Activated T-cell treated with anti-CD3 and anti-CD28 coated beads, Interleukin-2, amount 50 U/mL, for 24 hours (primary cell): ENCODE measurements around the gene CRNN.

Experiments
- DNase-seq: peaks from one replicate; pipeline ENCODE4 v3.0.0-alpha.2; 2020
- H3K27ac Mint-ChIP-seq: 2 replicates; pipeline ENCODE4 v1.8.0; 2020; ENCODE audit warnings: mild to moderate bottlenecking, mixed read lengths
- H3K27me3 Mint-ChIP-seq: 2 replicates; pipeline ENCODE4 v1.8.0; 2020; ENCODE audit warnings: mixed read lengths
- H3K36me3 Mint-ChIP-seq: 2 replicates; pipeline ENCODE4 v1.8.0; 2020; ENCODE audit warnings: low read depth, mixed read lengths
- H3K4me1 Mint-ChIP-seq: 2 replicates; pipeline ENCODE4 v1.8.0; 2020; ENCODE audit warnings: low read depth, mixed read lengths
- H3K4me3 Mint-ChIP-seq: 2 replicates; pipeline ENCODE4 v1.8.0; 2020; ENCODE audit warnings: mild to moderate bottlenecking, moderate library complexity, mixed read lengths
- H3K9me3 Mint-ChIP-seq: 2 replicates; pipeline ENCODE4 v1.8.0; 2020; ENCODE audit warnings: mixed read lengths

Gene CRNN

DNA sequence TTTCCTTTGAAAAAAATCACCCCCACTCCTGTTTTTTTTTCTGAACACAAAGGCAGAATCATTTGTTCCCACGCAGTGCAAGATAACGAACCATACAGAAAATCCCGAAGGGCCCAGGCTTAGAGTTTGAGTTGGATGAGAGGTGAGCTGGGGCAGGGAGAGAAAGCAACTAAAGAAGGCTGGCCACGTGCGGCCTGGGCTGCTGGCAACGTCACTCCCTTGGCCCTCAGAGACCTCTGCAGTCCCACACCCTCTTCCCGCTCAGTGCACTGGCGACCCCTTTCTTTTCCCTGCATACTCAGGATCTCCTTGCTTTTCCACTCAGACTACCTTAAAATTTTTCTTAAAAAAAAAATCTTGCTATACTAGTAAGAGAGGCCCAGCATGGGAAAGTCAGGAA is 28.2 kb upstream of the CRNN start:
- Mint-ChIP-seq H3K36me3 (no peaks in the 10 kb centered on the region), H3K27ac (no peak overlapping the region), H3K4me3 (no peak overlapping the region), H3K9me3 (no peaks in the 10 kb centered on the region), H3K27me3 (peaks cover 20% of the 10 kb centered on the region), H3K4me1 (peaks cover 2% of the 10 kb centered on the region)
- DNase-seq = no peak

DNA sequence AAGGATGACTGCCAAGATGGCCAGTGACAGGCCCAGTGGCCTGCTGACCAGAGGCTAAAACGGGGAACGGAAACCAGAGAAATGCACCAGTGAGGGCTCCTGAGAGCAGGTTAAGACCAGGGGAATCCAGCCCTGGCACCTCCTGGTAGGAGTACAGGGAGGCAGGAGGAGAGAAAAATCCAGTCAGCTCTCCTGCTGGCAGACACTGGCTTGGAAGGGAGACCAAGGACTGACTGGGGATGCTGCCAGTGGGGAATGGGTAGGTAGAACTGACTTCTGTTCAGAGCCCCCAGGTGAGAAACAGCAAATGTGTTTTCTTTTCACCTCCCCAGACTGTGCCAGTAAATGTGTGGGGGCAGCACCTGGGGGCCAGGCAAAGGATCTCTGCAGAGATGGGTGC is 27.7 kb upstream of the CRNN start:
- Mint-ChIP-seq H3K4me1 (peaks cover 2% of the 10 kb centered on the region), H3K36me3 (no peaks in the 10 kb centered on the region), H3K4me3 (no peak overlapping the region), H3K9me3 (no peaks in the 10 kb centered on the region), H3K27ac (no peak overlapping the region), H3K27me3 (peaks cover 24% of the 10 kb centered on the region)
- DNase-seq = no peak

DNA sequence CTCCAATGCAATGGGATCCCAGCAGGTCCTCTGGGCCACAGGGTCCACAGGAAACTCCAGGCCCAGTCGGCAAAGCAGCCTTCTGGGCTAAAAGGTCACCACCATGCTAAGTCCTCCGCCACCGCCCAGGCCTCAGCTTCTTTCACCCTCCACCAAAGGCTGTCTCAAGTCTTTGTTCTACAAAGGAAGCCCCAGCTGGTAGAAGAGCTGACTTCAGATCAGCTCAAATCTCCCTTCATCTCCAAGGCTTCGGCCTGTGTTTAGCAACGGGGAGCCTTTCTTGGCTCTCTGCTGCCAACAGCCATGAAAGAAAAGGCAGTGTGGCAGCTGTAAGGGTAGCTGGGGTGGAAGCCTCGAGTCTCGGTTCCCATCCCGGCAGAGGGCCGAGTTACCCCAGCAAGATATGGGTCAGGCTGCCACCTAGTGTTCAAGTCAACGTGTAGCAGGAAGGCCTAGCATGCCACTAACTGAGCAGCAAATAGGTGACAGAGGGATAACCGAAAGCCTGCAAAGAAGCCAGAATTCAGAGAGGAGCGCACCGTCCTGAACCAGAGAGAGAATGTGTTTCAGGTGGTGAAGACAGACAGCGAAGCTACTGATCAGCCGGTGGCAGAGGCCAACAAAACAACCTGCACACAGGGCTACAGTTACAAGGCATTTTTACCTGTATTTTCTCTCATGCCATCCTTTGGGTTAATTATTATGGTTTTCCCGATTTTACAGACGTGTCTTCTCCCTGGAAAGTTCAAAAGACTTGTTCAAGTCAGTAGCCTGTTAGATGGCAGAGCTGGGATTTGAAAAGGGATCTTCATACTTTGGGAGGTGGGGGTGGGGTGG is 26.8 kb upstream of the CRNN start:
- Mint-ChIP-seq H3K36me3 (no peaks in the 10 kb centered on the region), H3K27ac (no peak overlapping the region), H3K27me3 (peaks cover 33% of the 10 kb centered on the region), H3K4me3 (no peak overlapping the region), H3K4me1 (peaks cover 2% of the 10 kb centered on the region), H3K9me3 (no peaks in the 10 kb centered on the region)
- DNase-seq = peak; percentile 72

DNA sequence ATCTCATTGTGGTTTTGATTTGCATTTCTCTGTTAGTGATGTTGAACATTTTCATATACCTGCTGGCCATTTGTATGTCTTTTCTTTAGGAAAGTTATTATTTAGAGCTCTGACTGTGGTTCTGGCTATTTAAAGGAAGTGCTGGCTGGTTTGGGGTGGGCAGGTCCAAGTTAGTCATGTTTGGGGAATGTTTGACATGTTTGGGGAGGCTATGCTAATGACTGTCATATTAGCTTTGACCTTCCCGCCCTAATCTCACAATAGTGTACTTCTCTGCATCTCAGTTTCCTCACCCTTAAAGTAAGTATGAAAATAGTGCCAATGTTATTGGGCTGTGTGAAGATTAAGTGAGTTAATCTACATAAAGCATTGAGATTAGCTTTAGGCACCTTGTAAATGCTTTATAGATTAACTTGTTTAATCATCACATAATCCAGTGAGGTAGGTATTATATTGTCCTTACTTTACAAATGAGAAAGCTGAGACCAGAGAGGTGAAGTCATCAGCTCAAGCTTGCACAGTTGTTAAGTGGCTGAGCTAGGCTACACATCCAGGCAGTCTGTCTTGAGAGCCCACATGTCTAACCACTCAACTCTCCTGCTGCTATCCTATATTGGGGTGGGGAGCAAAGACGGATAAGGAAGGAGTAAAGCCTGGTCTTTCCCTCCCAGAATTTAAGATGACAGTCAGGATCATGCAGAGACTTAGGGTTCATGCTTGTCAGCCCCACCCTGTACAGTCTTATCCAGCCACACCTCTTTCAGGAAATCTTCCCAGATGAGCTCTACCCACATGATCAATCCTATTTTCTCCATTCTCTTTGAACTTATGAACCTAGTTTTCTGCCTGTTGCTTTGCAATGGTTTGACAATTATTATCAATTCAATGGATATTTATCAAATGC is 22.8 kb upstream of the CRNN start:
- peaks cover 2% of the 10 kb centered on the region for H3K4me1 Mint-ChIP-seq
- H3K27ac Mint-ChIP-seq = no peak overlapping the region
- H3K9me3 Mint-ChIP-seq = no peaks in the 10 kb centered on the region
- peaks cover 38% of the 10 kb centered on the region for H3K27me3 Mint-ChIP-seq
- H3K36me3 Mint-ChIP-seq = no peaks in the 10 kb centered on the region
- DNase-seq = no peak
- no peak overlapping the region for H3K4me3 Mint-ChIP-seq

DNA sequence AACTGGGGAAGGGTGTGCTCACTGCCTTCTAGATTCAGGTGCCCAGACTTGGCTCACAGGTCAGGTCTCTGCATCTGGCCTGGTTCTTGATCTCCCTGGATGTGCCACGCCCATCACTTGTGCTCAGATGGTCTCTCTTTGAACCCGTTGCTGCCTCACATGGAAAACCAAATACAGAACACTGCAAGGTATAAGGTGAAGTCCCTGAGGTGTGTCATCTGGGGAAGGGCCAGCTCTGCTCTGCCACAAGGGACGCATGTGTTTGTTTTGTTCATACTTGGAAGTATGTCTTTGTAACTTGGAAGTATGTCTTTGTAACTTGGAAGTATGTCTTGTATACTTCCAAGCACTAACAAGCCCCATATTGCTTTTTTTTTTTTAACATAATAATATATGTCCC is 13.4 kb upstream of the CRNN start:
- no peak overlapping the region for H3K27ac Mint-ChIP-seq
- peaks cover 10% of the 10 kb centered on the region for H3K27me3 Mint-ChIP-seq
- DNase-seq = no peak

DNA sequence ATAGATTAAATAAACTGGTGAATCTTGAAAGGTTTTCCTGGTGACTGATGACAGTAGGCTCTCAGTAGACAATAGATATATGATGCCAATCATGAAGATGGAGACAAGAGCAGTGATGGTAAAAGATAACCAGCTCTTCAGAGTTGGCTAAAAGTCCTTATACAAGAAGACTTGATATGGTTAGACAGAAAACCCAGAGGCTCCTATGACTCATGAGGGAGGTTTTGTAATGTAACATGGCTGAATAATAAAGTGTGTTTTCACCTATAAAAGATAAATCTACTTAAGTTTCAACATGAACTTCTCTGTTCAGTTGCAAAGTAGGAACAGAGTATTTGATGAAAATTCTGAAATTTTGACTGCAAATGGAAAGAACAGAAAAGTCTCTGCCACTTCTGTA is 12.7 kb upstream of the CRNN start:
- no peaks in the 10 kb centered on the region for H3K4me1 Mint-ChIP-seq
- peaks cover 12% of the 10 kb centered on the region for H3K27me3 Mint-ChIP-seq
- no peak overlapping the region for H3K27ac Mint-ChIP-seq
- no peak for DNase-seq
- no peak overlapping the region for H3K4me3 Mint-ChIP-seq
- no peaks in the 10 kb centered on the region for H3K36me3 Mint-ChIP-seq
- peaks cover 11% of the 10 kb centered on the region for H3K9me3 Mint-ChIP-seq

More for the DNA sequence above, 13.4 kb upstream of the CRNN start:
- no peaks in the 10 kb centered on the region for H3K36me3 Mint-ChIP-seq
- no peak overlapping the region for H3K4me3 Mint-ChIP-seq
- H3K4me1 Mint-ChIP-seq = no peaks in the 10 kb centered on the region
- H3K9me3 Mint-ChIP-seq = peaks cover 11% of the 10 kb centered on the region

DNA sequence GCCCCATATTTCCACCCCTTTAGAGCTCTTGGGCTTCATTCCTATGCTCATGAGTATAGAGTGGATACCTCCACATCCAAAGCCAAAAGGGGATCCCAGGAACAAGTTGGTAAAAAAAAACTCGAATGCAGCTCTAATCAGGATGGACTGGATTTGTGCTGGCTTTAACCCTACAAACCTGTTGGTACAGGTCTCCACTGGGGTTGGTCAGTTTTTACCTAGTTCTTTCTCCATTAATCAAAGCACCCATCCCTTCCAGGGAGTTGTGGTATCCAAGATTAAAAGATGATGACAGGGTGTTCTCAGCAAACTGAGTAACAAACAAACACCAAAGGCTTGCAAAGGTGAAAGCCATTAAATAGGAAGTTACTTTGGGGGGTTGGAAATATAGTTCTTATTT is 5.9 kb upstream of the CRNN start:
- H3K36me3 Mint-ChIP-seq = no peaks in the 10 kb centered on the region
- H3K4me3 Mint-ChIP-seq = no peak overlapping the region
- peaks cover 11% of the 10 kb centered on the region for H3K9me3 Mint-ChIP-seq
- no peak for DNase-seq
- H3K4me1 Mint-ChIP-seq = no peaks in the 10 kb centered on the region
- H3K27ac Mint-ChIP-seq = no peak overlapping the region
- H3K27me3 Mint-ChIP-seq = peaks cover 44% of the 10 kb centered on the region

DNA sequence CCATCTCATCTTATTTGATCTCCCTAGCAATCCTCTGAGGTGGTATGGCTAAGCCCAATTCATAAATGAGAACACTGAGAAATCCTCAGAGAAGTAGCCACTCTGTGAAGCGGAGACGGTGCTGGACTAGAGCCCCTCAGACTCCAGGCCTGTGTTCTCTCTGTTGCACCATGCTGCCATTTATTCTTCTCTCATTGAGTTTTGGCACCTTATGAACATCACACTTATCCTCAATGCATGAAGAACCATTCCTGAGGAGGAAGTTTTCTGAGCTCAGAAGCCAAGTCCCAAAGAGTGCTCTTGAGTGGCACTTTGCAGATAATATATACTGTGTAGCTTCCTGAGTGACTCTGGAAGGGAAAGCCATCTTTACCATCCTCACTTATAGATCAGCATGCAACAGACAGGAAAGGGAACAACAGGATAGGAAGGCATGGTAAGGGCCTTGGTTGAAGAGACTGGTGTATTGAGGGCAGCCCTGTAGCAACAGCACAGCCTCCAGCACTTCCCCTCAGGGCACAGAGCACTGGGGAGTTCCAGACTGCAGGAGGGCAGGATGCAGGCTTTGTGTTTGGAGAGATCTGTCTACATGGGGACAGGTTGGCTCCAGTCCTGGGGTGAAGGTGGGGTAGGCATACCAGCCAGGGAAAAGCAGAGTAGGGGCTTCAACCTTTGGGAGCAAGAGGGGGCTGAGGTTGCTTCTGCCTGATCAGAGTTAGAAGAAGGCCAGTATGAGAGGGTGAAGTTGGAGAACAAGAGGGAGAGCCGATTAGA is 1.6 kb upstream of the CRNN start:
- Mint-ChIP-seq H3K9me3 (no peaks in the 10 kb centered on the region), H3K27ac (no peak overlapping the region), H3K36me3 (no peaks in the 10 kb centered on the region), H3K27me3 (peaks cover 36% of the 10 kb centered on the region), H3K4me3 (no peak overlapping the region), H3K4me1 (no peaks in the 10 kb centered on the region)
- no peak for DNase-seq

DNA sequence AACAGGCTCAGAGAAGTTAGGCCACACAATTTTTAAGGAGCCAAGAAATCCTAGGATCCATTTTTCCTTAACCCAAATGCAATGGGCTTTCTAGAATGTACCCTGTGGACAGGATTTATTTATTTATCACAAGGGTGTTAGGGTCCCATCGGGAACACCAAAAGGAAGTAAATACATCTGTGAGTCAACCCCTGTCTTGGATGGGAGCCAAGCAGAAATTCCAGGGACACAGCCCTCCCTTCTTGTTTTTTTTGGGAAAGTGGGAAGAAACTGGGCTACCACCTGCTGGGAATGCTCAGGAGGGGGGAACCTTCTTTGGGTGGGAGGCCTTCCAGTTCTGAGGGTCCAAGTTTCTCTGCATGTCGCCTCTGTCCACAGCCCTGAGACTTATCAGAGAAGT is 1.3 kb downstream of the CRNN start:
- no peak overlapping the region for H3K27ac Mint-ChIP-seq
- H3K36me3 Mint-ChIP-seq = no peaks in the 10 kb centered on the region
- peaks cover 30% of the 10 kb centered on the region for H3K27me3 Mint-ChIP-seq
- no peaks in the 10 kb centered on the region for H3K4me1 Mint-ChIP-seq
- DNase-seq = no peak
- H3K4me3 Mint-ChIP-seq = no peak overlapping the region
- no peaks in the 10 kb centered on the region for H3K9me3 Mint-ChIP-seq

DNA sequence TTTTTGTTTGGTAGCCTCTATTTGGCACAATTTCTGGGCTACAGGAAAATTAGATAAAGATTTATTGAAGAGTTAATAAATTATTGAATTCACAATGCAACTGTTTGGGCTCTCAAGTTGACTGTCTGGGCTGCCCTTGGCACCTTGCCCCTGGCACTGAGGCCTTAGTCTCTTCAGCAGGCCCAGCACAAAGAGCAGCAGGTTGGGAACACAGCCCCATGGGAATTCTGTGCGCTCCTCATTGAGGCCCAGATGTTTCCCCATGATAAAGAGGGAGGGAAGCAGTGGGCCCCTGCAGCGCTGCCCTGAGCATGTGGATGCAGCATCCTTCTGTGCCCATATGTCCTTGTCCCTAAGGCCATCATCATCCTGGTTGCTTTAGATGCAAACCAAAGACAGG is 2.9 kb downstream of the CRNN start:
- peaks cover 26% of the 10 kb centered on the region for H3K27me3 Mint-ChIP-seq
- H3K9me3 Mint-ChIP-seq = no peaks in the 10 kb centered on the region
- H3K4me1 Mint-ChIP-seq = no peaks in the 10 kb centered on the region
- DNase-seq = no peak
- H3K27ac Mint-ChIP-seq = no peak overlapping the region
- H3K4me3 Mint-ChIP-seq = no peak overlapping the region
- H3K36me3 Mint-ChIP-seq = no peaks in the 10 kb centered on the region

DNA sequence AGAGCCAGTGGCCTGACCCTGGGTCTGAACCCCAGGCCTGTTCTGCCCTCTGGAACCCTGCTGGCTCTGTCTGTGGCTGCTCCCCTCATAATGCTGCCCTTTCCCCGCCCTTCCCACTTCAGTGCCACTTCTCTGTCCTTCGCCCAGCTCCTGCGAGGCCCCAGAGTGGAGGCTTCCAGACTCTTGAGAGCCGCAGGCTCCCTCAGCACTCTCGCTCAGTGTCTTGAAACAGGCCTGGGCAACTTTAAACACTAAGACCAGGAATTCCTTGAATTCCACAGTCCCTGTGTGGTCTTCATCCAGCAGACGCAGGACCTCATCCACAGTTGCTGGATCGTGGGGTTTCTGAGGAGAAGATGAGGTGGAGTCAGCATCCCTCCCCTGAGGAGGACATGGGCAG is 3.5 kb downstream of the CRNN start:
- peaks cover 25% of the 10 kb centered on the region for H3K27me3 Mint-ChIP-seq
- no peak overlapping the region for H3K27ac Mint-ChIP-seq
- DNase-seq = no peak
- H3K4me1 Mint-ChIP-seq = no peaks in the 10 kb centered on the region
- no peaks in the 10 kb centered on the region for H3K9me3 Mint-ChIP-seq
- no peaks in the 10 kb centered on the region for H3K36me3 Mint-ChIP-seq
- no peak overlapping the region for H3K4me3 Mint-ChIP-seq

DNA sequence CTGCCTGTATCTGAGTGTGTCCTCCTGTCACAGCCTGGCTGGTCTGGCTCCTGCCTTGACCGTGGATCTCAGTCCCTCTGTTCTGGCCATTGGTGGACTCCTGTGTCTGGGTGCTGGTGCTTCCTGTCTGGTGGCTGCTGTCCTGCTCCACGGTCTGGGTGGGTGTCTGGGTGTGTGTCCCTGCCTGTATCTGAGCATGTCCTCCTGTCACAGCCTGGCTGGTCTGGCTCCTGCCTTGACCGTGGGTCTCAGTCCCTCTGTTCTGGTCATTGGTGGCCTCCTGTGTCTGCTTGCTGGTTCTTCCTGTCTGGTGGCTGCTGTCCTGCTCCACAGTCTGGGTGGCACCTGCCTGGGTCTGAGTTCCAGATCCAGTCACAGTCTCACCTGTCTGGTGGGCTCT is 4.0 kb downstream of the CRNN start:
- no peak overlapping the region for H3K4me3 Mint-ChIP-seq
- H3K4me1 Mint-ChIP-seq = no peaks in the 10 kb centered on the region
- H3K9me3 Mint-ChIP-seq = no peaks in the 10 kb centered on the region
- peaks cover 20% of the 10 kb centered on the region for H3K27me3 Mint-ChIP-seq
- H3K36me3 Mint-ChIP-seq = no peaks in the 10 kb centered on the region
- DNase-seq = no peak
- H3K27ac Mint-ChIP-seq = no peak overlapping the region

DNA sequence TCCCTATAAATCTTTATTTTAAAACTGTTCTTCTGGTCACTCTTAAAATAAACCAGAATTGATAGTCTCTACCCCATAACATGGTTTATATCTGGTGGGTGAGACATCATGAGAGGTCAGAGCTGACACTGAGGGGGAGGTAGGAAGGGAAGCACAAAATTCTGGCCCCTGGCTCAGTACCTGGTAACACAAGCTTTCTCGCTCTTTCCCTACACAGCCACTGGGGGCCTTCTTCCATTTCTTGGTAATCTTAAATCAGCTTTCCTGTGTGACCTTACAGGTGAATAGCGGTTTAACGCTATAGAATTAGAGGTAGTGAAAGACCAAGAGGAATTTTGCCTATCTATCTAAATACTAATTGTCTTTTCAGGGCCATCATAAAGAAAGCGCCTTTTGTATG is 5.4 kb downstream of the CRNN start:
- H3K4me3 Mint-ChIP-seq = no peak overlapping the region
- no peaks in the 10 kb centered on the region for H3K36me3 Mint-ChIP-seq
- H3K27ac Mint-ChIP-seq = no peak overlapping the region
- H3K9me3 Mint-ChIP-seq = no peaks in the 10 kb centered on the region
- peaks cover 21% of the 10 kb centered on the region for H3K27me3 Mint-ChIP-seq
- no peaks in the 10 kb centered on the region for H3K4me1 Mint-ChIP-seq
- DNase-seq = no peak

DNA sequence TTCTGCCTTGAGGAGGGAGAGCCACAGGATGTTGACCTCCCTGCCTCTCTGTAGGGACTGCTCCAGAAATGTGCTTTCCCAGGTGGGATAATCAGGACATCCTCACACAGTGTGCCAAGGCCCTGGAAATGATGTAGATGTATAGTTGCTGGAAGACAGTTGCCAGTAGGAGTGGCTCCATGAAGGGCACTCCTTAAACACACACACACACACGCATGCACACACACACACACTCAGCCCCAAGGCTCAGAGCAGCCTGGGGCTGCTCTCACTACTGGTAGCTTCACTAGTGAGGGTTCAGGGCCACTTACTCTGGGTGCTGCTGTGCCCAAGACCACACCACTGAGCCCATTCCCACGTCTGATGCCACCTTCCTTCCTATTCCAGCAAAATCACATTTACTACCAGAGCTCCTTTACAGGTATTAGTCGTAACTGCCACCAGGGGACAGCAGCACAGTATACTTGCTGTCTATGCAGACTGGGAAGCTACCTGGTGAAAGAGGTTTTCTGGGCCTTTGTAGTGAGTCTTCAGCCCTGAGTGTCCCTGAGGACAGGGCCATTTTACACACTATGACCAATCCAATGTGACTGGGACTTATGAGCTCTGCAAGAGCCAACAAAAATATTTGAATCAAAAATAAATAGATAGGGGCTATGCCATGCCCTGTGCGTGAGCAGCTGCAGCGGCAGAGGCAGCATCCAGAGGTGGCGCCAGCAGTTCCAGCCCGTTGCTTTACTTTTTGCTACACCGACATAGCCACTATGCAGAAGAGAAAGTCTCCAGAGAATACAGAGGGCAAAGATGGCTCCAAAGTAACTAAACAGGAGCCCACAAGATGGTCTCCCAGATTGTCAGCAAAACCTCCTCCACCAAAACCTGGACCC is 15.0 kb downstream of the CRNN start:
- Mint-ChIP-seq H3K4me1 (peaks cover 12% of the 10 kb centered on the region), H3K36me3 (no peaks in the 10 kb centered on the region), H3K9me3 (no peaks in the 10 kb centered on the region), H3K27me3 (peaks cover 15% of the 10 kb centered on the region), H3K27ac (no peak overlapping the region), H3K4me3 (no peak overlapping the region)
- DNase-seq = no peak
